Fibroblast of mammary gland (primary cell): ENCODE measurements around the gene DDX10.
A peak's percentile ranks its signal among the peaks of the same experiment; 100 is the strongest.

ENCODE experiments used
- DNase-seq: peaks from one replicate; pipeline ENCODE4 v3.0.0-alpha.2; 2010; ENCODE audit warnings: low read depth
- H3K4me3 ChIP-seq: 2 replicates; pipeline ENCODE4 v1.5.1; 2011; ENCODE audit warnings: low read depth, mild to moderate bottlenecking, low read length, moderate library complexity; ENCODE audit not compliant: control insufficient read depth
- TF ChIP-seq, protein P1 (sequence below): conservative IDR thresholded peaks from 2 replicates; pipeline ENCODE4 v1.5.1; 2011; ENCODE audit warnings: low read depth, low read length, inconsistent platforms; ENCODE audit not compliant: control insufficient read depth, insufficient read depth

The DDX10 gene

GRCh38 chr11:108754901-108755625 is 90.2 kb downstream of the DDX10 start:
- TF ChIP-seq, protein P1, sequence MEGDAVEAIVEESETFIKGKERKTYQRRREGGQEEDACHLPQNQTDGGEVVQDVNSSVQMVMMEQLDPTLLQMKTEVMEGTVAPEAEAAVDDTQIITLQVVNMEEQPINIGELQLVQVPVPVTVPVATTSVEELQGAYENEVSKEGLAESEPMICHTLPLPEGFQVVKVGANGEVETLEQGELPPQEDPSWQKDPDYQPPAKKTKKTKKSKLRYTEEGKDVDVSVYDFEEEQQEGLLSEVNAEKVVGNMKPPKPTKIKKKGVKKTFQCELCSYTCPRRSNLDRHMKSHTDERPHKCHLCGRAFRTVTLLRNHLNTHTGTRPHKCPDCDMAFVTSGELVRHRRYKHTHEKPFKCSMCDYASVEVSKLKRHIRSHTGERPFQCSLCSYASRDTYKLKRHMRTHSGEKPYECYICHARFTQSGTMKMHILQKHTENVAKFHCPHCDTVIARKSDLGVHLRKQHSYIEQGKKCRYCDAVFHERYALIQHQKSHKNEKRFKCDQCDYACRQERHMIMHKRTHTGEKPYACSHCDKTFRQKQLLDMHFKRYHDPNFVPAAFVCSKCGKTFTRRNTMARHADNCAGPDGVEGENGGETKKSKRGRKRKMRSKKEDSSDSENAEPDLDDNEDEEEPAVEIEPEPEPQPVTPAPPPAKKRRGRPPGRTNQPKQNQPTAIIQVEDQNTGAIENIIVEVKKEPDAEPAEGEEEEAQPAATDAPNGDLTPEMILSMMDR = no peak
- H3K4me3 ChIP-seq = no peak overlapping the region
- DNase-seq = peak; percentile 80

- TF ChIP-seq, protein P1 = no peak
- DNase-seq = no peak
- H3K4me3 ChIP-seq = no peak overlapping the region
Observed at GRCh38 chr11:108757630-108758029, 92.8 kb downstream of the DDX10 start.

- TF ChIP-seq, protein P1 = no peak
- DNase-seq = peak; percentile 72
Observed at GRCh38 chr11:108758458-108758857, 93.6 kb downstream of the DDX10 start.

DNA sequence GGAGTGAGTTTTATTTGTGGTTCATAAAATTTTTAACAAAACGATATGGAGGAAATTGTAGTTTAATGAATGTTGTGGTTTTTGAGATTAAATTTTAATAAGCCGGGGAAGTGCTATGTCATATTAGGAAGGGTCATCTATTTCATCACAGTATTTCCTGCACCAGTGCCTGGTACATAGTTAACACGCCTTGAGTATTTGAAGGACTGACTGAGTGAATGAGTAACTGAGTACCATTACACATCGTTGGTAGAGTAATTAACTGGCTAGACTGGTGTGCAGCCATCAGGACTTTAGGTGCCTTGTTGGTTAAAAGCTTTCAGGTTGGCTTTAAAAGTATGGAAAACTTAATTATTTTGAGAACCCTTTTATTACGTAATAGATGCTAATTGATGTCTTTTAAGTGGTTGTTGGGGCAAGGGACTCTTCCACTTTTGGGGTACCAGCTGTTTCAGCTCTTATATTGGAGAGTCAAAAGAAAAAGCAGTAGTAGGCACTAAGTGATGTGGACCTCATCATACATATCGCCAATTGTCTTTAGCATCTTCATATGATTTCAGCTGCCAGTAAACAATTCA is 101.8 kb downstream of the DDX10 start:
- no peak overlapping the region for H3K4me3 ChIP-seq
- DNase-seq = no peak
- TF ChIP-seq, protein P1 = no peak

More at GRCh38 chr11:108758458-108758857, 93.6 kb downstream of the DDX10 start:
- H3K4me3 ChIP-seq = no peak overlapping the region

- H3K4me3 ChIP-seq = no peak overlapping the region
- TF ChIP-seq, protein P1 = no peak
- peak; percentile 19 for DNase-seq
Observed at GRCh38 chr11:108768370-108768769, 103.5 kb downstream of the DDX10 start.

DNA sequence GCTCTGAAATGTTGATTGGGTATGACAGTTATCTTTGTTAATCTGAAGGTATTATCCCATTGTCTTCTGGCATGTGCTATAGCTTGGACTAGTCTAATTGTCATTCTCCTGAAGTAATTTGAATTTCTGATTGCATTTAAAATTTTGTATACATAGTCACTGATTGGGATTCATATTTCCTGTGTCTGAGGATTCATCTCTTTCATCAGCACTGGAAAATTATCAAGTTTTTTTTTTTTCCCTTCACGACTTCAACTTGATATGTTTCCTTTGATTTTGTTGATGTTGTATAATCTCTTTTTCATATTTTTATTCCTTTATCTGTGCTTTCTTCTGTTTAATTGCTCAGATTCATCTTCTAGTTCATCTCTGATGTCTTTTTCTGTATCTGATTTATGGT is 104.1 kb downstream of the DDX10 start:
- TF ChIP-seq, protein P1 = no peak
- no peak overlapping the region for H3K4me3 ChIP-seq
- no peak for DNase-seq
